GM19324 (cell line): ENCODE measurements around the gene MESD.

Experiments
- ATAC-seq: cut with Tn5 transposase; IDR thresholded peaks from one replicate; pipeline ENCODE4 v1.9.1; 2021; ENCODE audit warnings: mild to moderate bottlenecking, moderate library complexity; ENCODE audit not compliant: unreplicated experiment, low FRiP score

The MESD gene

GRCh38 chr15:80992441-80992840 lies 2.8 kb upstream of the MESD start:
- no peak for ATAC-seq

GRCh38 chr15:80992006-80992405 lies 2.4 kb upstream of the MESD start:
- no peak for ATAC-seq

GRCh38 chr15:80991421-80991820 lies 1.8 kb upstream of the MESD start:
- ATAC-seq, result no peak

GRCh38 chr15:80990955-80991354 lies 1.3 kb upstream of the MESD start:
- no peak for ATAC-seq

GRCh38 chr15:80989081-80989517 lies 520 bp downstream of the MESD start:
- ATAC-seq, result no peak

- no peak for ATAC-seq
Measured at GRCh38 chr15:80988148-80988796, 1.3 kb downstream of the MESD start.

GRCh38 chr15:80986487-80986886 lies 3.1 kb downstream of the MESD start:
- no peak for ATAC-seq

GRCh38 chr15:80985981-80986380 lies 3.6 kb downstream of the MESD start:
- ATAC-seq, result no peak

- no peak for ATAC-seq
Measured at GRCh38 chr15:80984856-80985255, 4.8 kb downstream of the MESD start.

GRCh38 chr15:80982839-80983238 lies 6.8 kb downstream of the MESD start:
- ATAC-seq, result no peak

- no peak for ATAC-seq
Measured at GRCh38 chr15:80982205-80982604, 7.4 kb downstream of the MESD start.

- no peak for ATAC-seq
Measured at GRCh38 chr15:80979538-80980200, 9.9 kb downstream of the MESD start.

GRCh38 chr15:80978685-80979329 lies 10.8 kb downstream of the MESD start:
- no peak for ATAC-seq

- ATAC-seq, result no peak
Measured at GRCh38 chr15:80977627-80978036, 12.0 kb downstream of the MESD start.

GRCh38 chr15:80976851-80977250 lies 12.8 kb downstream of the MESD start:
- no peak for ATAC-seq

GRCh38 chr15:80974914-80975313 lies 14.7 kb downstream of the MESD start:
- no peak for ATAC-seq

GRCh38 chr15:80972276-80972675 lies 17.3 kb downstream of the MESD start:
- no peak for ATAC-seq

- no peak for ATAC-seq
Measured at GRCh38 chr15:80971143-80971542, 18.5 kb downstream of the MESD start.

- ATAC-seq, result no peak
Measured at GRCh38 chr15:80970658-80971057, 19.0 kb downstream of the MESD start.

- ATAC-seq, result no peak
Measured at GRCh38 chr15:80970018-80970657, 19.5 kb downstream of the MESD start.

- no peak for ATAC-seq
Measured at GRCh38 chr15:80969316-80969715, 20.3 kb downstream of the MESD start.
